NCI-H510A treated with DMSO at 0.1 percent for 48 hours (cell line): ENCODE data around the gene ARR3.
A peak's percentile ranks its signal among the peaks of the same experiment; 100 is the strongest.
"Not testable (repeated sequence)": the region's sequence is repeated elsewhere in the genome, so short reads cannot be mapped to it uniquely, and the experiment has no call there.

Experiments
- DNase-seq: peaks from one replicate; lab custom pipeline; 2025; lab: John Stamatoyannopoulos, UW

The ARR3 gene

GRCh38 chrX:70268034-70268433, at the start of gene ARR3:
ARR3 (plus strand) TSS chrX:70268334; CDS start chrX:70269386, 1,052 bp downstream.
- no peak for DNase-seq

- DNase-seq = peak; percentile 85
These were observed 48.0 kb upstream of the ARR3 start for GRCh38 chrX:70219938-70220764.

GRCh38 chrX:70226048-70226447, 42.1 kb upstream of the ARR3 start:
- no peak for DNase-seq

- no peak for DNase-seq
These were observed 41.4 kb upstream of the ARR3 start for GRCh38 chrX:70226687-70227086.

DNA sequence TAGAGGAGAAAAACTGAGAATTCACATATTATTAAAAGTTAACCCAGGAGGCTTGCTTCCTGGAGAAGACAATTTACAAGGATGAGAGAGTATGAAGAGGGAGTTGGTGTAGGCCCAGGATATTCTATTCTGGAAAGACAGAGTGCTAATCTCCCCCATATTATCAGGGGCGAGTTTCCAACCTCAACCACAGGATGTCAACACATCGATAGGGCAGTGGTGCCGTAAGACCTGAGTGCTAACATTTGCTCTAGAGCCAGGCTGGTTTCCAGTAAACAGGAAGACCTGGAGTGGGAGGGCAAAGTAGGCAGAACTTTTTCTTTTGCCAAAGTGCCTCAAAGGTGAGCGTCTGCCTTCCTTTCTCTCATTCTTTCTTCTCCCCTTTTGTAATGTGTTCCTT, 36.5 kb upstream of the ARR3 start:
- DNase-seq = no peak

- DNase-seq = no peak
These were observed 33.8 kb upstream of the ARR3 start, which contains the start of gene AWAT1 for GRCh38 chrX:70234355-70234754. AWAT1 (plus strand) TSS chrX:70234655; CDS start chrX:70234696, 41 bp downstream.

GRCh38 chrX:70240751-70241150, 27.4 kb upstream of the ARR3 start:
- no peak for DNase-seq

- no peak for DNase-seq
These were observed 26.6 kb upstream of the ARR3 start for GRCh38 chrX:70241501-70241900.

DNA sequence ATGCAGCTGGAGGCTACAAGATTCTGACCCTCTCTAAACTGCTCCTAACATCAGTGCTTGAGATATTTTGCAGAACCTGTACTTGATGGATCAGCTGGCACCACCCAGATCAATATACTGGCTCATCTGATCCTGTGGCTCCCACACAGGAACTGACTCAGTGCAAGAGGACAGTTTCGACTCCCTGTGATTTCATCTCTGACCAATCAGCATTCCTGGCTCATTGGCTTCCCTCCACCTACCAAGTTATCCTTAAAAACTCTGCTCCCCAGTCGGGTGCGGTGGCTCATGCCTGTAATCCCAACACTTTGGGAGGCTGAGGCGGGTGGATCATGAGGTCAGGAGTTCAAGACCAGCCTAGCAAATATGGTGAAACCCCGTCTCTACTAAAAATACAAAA, 24.5 kb upstream of the ARR3 start:
- DNase-seq = not testable (repeated sequence)

DNA sequence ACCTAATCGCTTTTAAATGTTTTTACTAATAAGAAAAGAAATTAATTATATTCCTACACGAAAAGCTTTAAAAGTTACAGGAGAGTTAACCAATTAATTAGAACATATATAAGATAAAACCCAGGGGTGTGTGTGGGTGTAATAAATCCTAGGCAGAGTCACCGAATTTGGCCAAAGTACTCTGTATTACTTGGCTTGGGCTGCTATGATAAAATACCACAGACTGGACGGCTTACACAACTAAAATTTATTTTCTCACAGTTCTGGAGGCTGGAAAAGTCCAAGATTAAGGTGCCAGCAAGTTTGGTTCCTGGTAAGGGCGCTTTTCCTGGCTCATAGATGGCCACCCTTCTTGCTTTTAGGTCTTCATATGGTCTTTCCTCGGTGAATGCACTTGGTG, 23.3 kb upstream of the ARR3 start:
- no peak for DNase-seq

DNA sequence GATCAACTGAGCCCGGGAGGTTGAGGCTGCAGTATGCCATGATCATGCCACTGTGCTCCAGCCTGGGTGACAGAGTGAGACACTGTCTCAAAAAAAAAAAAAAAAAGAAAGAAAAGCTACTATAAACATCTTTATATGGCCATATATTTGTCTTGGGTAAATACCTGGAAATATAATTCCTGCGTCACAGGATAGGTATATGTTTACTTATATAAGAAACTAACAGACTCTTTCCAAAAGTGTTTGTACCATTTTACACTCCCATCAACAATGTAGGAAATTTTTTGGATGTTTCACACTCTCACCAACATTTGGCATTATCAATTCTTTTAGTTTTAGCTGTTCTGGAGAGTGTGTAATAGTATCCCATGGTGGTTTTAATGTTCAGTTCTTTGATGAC, 20.9 kb upstream of the ARR3 start:
- no peak for DNase-seq

GRCh38 chrX:70252491-70252890, 15.6 kb upstream of the ARR3 start:
- no peak for DNase-seq

GRCh38 chrX:70253377-70254062, 14.6 kb upstream of the ARR3 start:
- peak; percentile 14 for DNase-seq

- DNase-seq = no peak
These were observed 14.1 kb upstream of the ARR3 start for GRCh38 chrX:70254063-70254400.

- DNase-seq = no peak
These were observed 13.2 kb upstream of the ARR3 start for GRCh38 chrX:70254909-70255308.

DNA sequence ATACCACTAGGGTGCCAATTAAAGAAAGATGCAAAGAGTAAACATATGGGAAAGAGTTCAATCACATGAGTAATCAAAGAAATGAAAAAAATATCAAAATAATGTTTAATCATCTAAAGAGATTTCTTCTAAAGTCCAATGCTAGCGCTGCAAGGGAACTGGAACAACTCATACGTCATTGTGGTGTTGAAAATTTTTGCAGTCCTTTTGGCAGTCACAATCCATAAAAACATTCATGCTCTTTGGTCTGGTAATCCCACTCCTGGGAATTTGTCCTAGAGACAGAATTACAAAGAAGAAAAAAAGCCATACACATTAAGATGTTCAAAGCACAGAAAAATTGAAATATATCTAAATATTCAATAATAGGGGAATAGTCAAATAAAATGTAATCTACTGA, 12.7 kb upstream of the ARR3 start:
- DNase-seq = no peak

DNA sequence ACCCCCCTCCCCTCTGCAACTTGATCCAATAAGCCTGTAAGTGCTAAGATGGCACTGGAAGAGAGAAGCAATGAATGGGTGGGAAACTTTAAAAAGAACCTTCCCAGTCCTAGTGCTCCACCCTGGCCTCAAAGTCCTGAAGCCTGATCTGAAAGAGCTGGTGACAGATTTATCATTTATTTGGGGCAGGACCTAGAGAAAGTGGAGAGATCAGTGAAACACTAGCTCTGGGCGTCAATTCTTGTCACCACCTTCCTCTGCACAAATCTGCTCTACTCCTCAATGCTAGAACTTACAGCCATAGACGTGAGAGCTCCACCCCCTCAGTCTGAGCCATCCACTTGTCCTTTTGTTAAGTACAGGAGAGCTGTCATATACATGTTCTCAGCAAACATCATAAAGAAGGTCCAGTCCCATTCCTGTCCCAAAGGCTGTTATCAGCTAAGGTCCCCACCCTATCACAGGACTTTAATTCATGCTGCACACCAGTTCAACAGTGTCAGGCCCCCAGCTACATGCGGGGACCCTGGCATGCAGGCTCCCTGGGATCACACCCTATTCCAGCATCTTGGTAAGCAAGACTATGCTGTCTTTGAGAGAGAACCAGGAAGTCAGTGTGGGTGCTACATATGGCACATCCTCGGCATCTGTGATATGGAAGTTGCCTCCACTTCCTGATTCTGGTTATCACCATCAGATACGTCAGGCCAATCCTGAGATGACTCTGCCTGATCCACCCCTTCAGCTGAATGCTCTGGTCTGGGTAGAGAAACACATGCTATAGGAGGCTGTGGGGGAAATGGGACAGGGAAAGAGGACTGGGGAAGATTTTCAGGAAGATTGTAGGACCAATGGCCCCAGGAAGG, 10.5 kb upstream of the ARR3 start:
- no peak for DNase-seq

GRCh38 chrX:70260104-70260503, 8.0 kb upstream of the ARR3 start, which contains the start of gene P2RY4:
P2RY4 (minus strand) TSS chrX:70260204; CDS start chrX:70259624, 580 bp downstream.
- DNase-seq = no peak

DNA sequence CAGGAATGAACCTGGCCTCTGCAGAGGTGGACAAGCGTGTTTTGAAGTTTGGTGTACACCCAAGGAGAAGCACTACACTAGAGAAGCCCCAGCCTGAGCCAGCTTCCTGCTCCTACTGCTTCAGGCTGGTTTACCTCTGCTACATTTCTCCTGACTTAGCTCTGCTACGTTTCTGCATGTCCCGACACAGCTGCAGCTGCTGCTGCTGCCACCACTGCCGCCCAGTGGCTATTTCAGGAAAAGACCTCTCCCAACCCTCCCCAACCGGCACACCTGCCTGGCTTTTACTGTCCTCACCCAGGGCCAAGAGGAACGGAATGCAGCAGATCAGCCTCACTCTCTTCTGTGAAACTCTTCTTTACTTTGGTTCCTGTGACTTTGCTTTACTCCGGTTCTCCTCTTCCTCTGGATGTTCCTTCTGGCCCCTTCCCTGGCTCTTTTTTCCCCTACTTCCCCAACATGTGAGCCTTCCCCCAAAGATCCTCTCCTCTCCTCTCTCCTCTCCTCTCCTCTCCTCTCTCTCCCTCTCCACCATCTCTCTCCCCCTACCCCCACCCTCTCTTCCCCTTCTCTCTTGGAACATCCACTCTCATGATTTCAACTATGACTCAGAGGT, 5.1 kb upstream of the ARR3 start:
- DNase-seq = peak; percentile 45

DNA sequence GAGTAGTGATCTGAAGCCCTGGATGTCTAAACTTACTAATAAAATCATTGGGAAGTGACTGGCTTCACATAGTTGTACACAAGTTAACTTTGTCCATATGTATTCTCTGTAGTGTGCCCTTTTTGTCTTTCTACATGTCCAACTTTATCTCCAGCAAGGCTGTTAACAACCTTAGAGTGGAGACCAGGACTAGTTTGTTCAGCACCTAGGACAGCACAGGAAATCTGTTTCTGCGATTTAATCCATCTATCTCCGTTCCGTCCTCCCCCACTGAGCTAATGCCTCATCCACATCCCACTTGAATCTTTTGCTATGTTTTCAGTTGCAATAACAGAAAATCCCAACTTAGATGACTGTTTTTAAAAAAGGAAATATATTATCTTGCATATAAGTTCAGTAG, 3.4 kb upstream of the ARR3 start:
- DNase-seq = no peak

DNA sequence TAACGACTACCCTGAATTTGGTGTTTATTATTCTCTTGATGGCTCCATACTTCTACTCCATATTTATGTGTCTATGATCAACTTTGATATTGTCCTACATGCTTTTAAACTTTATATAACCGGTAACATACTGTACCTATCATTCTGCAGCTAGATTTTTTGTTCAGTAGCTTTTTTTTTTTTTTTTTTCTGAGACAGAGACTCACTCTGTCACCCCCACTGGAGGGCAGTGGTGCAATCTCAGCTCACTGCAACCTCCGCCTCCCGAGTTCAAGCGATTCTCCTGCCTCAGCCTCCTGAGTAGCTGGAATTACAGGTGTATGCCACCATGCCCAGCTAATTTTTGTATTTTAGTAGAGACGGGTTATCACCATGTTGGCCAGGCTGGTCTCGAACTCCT, 5.9 kb downstream of the ARR3 start:
- DNase-seq = not testable (repeated sequence)

DNA sequence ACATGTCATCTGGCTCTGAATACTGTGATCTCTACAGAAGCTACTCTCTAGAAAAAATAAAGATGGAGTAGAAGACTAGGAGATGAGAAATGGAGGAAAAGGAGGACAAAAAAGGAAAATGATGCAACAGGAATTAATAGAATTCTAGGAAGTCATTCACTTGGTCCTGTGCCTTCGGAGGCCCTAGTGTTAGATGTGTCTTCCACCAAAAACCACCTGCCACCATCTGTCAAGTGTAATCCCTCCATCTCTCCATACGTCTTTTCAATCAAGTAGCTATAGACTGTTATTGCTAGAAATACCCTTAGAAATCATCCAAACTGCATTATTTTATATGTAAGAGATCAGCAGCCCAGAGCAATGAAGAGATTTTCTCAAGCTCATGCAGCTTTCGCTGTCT, 10.9 kb downstream of the ARR3 start:
- DNase-seq = no peak
